ENCODE measurements around the gene PPFIA3. TPM values are rescaled to one million over a fixed set of nuclear protein-coding genes. Genes with fewer than 3 reads are reported as not detected.

PPFIA3 gene
- total and polyA plus RNA-seq, 4 donors = 1.5 to 4.6 (median 2.4) TPM

- no peak for DNase-seq (ENCODE audit: low spot score)
Observed at GRCh38 chr19:49084206-49085019, 34.9 kb upstream of the PPFIA3 start.

GRCh38 chr19:49085020-49085867, 34.1 kb upstream of the PPFIA3 start, which contains the start of gene SNRNP70:
SNRNP70 (plus strand) TSS chr19:49085451; CDS start chr19:49086415, 964 bp downstream.
- no peak for TF ChIP-seq HNF4G (IDR thresholded peaks at IDR 0.05)
- TF ChIP-seq ZBTB33 (IDR thresholded peaks at IDR 0.05) = peak; percentile 98
- TF ChIP-seq, protein P1, sequence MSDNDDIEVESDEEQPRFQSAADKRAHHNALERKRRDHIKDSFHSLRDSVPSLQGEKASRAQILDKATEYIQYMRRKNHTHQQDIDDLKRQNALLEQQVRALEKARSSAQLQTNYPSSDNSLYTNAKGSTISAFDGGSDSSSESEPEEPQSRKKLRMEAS (IDR thresholded peaks at IDR 0.05) = peak; percentile 75
- TF ChIP-seq RAD21 (IDR thresholded peaks at IDR 0.05) = peak in 1 of 2 donors; percentile 15
- peak; percentile 80 for TF ChIP-seq SP1 (IDR thresholded peaks at IDR 0.05)
- TF ChIP-seq FOXA2 (IDR thresholded peaks at IDR 0.05) = no peak
- TF ChIP-seq, protein P2, sequence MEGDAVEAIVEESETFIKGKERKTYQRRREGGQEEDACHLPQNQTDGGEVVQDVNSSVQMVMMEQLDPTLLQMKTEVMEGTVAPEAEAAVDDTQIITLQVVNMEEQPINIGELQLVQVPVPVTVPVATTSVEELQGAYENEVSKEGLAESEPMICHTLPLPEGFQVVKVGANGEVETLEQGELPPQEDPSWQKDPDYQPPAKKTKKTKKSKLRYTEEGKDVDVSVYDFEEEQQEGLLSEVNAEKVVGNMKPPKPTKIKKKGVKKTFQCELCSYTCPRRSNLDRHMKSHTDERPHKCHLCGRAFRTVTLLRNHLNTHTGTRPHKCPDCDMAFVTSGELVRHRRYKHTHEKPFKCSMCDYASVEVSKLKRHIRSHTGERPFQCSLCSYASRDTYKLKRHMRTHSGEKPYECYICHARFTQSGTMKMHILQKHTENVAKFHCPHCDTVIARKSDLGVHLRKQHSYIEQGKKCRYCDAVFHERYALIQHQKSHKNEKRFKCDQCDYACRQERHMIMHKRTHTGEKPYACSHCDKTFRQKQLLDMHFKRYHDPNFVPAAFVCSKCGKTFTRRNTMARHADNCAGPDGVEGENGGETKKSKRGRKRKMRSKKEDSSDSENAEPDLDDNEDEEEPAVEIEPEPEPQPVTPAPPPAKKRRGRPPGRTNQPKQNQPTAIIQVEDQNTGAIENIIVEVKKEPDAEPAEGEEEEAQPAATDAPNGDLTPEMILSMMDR (IDR thresholded peaks at IDR 0.05; ENCODE audit: low read depth, low read length, missing input control) = no peak
- peak; percentile 22 for TF ChIP-seq TAF1 (conservative IDR thresholded peaks at IDR 0.05)
- peak in 1 of 2 donors; percentile 67 for TF ChIP-seq GABPA (IDR thresholded peaks at IDR 0.05 in 1 of 2, conservative IDR thresholded peaks at IDR 0.05 in 1 of 2)
- TF ChIP-seq, protein P3, sequence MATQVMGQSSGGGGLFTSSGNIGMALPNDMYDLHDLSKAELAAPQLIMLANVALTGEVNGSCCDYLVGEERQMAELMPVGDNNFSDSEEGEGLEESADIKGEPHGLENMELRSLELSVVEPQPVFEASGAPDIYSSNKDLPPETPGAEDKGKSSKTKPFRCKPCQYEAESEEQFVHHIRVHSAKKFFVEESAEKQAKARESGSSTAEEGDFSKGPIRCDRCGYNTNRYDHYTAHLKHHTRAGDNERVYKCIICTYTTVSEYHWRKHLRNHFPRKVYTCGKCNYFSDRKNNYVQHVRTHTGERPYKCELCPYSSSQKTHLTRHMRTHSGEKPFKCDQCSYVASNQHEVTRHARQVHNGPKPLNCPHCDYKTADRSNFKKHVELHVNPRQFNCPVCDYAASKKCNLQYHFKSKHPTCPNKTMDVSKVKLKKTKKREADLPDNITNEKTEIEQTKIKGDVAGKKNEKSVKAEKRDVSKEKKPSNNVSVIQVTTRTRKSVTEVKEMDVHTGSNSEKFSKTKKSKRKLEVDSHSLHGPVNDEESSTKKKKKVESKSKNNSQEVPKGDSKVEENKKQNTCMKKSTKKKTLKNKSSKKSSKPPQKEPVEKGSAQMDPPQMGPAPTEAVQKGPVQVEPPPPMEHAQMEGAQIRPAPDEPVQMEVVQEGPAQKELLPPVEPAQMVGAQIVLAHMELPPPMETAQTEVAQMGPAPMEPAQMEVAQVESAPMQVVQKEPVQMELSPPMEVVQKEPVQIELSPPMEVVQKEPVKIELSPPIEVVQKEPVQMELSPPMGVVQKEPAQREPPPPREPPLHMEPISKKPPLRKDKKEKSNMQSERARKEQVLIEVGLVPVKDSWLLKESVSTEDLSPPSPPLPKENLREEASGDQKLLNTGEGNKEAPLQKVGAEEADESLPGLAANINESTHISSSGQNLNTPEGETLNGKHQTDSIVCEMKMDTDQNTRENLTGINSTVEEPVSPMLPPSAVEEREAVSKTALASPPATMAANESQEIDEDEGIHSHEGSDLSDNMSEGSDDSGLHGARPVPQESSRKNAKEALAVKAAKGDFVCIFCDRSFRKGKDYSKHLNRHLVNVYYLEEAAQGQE (IDR thresholded peaks at IDR 0.05) = peak; percentile 61
- TF ChIP-seq NR2F2 (IDR thresholded peaks at IDR 0.05) = peak; percentile 64
- TF ChIP-seq RXRA (IDR thresholded peaks at IDR 0.05) = peak; percentile 58 to 70
- peak; percentile 30 for TF ChIP-seq ATF3 (IDR thresholded peaks at IDR 0.05)
- peak; percentile 75 for TF ChIP-seq FOXA1 (IDR thresholded peaks at IDR 0.05)
- peak; percentile 56 for TF ChIP-seq YY1 (IDR thresholded peaks at IDR 0.05)
- no peak for TF ChIP-seq JUND (IDR thresholded peaks at IDR 0.05)
- TF ChIP-seq EGR1 (IDR thresholded peaks at IDR 0.05; ENCODE audit: low read depth in 2 of 2) = peak; percentile 70 to 86
- TF ChIP-seq HNF4A (conservative IDR thresholded peaks at IDR 0.05) = peak in 1 of 2 donors; percentile 36
- WGBS = under 1% methylated on average over 89 of the region's 89 CpGs
- DNase-seq (ENCODE audit: low spot score) = peak; percentile 98

More at GRCh38 chr19:49084206-49085019, 34.9 kb upstream of the PPFIA3 start:
- TF ChIP-seq, protein P2 (IDR thresholded peaks at IDR 0.05; ENCODE audit: low read depth, low read length, missing input control) = no peak
- peak; percentile 14 for TF ChIP-seq TAF1 (conservative IDR thresholded peaks at IDR 0.05)
- WGBS = 65% methylated on average over 26 of the region's 26 CpGs
- Histone ChIP-seq H3K4me1 (ENCODE audit: control insufficient read depth in 4 of 4, insufficient read depth in 4 of 4, low read length in 3 of 4) (peaks cover 11 to 26% (median 19%) of the 10 kb centered on the region in 4 donors), H3K9me3 (ENCODE audit: control insufficient read depth in 4 of 4, low read length in 3 of 4) (no peaks in the 10 kb centered on the region), H3K9ac (ENCODE audit: low read depth in 1 of 2, low read length in 2 of 2) (peak overlapping the region; percentile 14 to 22), H3K27me3 (ENCODE audit: control insufficient read depth in 4 of 4, insufficient read depth in 4 of 4, low read length in 3 of 4) (no peaks in the 10 kb centered on the region), H3K27ac (ENCODE audit: low read depth in 1 of 2, low read length in 2 of 2) (peak overlapping the region; percentile 90), H3K4me3 (ENCODE audit: low read depth in 1 of 3, low read length in 3 of 3) (peak overlapping the region in 2 of 3 donors; percentile 36 to 49), H3K36me3 (ENCODE audit: control insufficient read depth in 4 of 4, insufficient read depth in 3 of 4, low read depth in 1 of 4, low read length in 3 of 4) (peaks cover 0 to 12% (median 6%) of the 10 kb centered on the region in 4 donors)

More at GRCh38 chr19:49085020-49085867, 34.1 kb upstream of the PPFIA3 start, which contains the start of gene SNRNP70:
- Histone ChIP-seq H3K27ac (ENCODE audit: low read depth in 1 of 2, low read length in 2 of 2) (peak within 1 kb of the TSS; percentile 90), H3K9ac (ENCODE audit: low read depth in 1 of 2, low read length in 2 of 2) (peak within 1 kb of the TSS; percentile 75 to 79), H3K36me3 (ENCODE audit: control insufficient read depth in 4 of 4, insufficient read depth in 3 of 4, low read depth in 1 of 4, low read length in 3 of 4) (peaks cover 2 to 16% (median 9%) of the 10 kb centered on the region in 4 donors), H3K27me3 (ENCODE audit: control insufficient read depth in 4 of 4, insufficient read depth in 4 of 4, low read length in 3 of 4) (no peaks in the 10 kb centered on the region), H3K9me3 (ENCODE audit: control insufficient read depth in 4 of 4, low read length in 3 of 4) (no peaks in the 10 kb centered on the region), H3K4me1 (ENCODE audit: control insufficient read depth in 4 of 4, insufficient read depth in 4 of 4, low read length in 3 of 4) (peaks cover 11 to 26% (median 19%) of the 10 kb centered on the region in 4 donors), H3K4me3 (ENCODE audit: low read depth in 1 of 3, low read length in 3 of 3) (peak within 1 kb of the TSS; percentile 85 to 97 (median 89))

All from liver (tissue), 9 donors.